ENCODE results near the gene MYT1. TPM values are rescaled to one million over a fixed set of nuclear protein-coding genes. Genes with fewer than 3 reads are reported as not detected.

Gene MYT1
- total and polyA plus RNA-seq, 2 of the 13 experiments (the other 11 are each of a cell fraction or from before 2014, with no cell fraction given), result 0.58 to 2.5 TPM

GRCh38 chr20:64150756-64151632 is 13.3 kb upstream of the MYT1 start:
- intact Hi-C loops (cut with micrococcal nuclease; ENCODE audit: unreplicated experiment) (no loop called here), in situ Hi-C loops (cut with HindIII; ENCODE audit: extremely low pct_ligation_motif_present, low pct_unique_long_range_greater_than_20kb) (no loop called here)
- peaks cover 2% of the 10 kb centered on the region for H3K9me3 ChIP-seq (ENCODE audit: low read length)
- DNase-seq (ENCODE audit: low spot score) (no peak), ATAC-seq (no peak), FAIRE-seq (no peak)
- ChIA-PET CTCF (ENCODE audit: low intra/inter-chr PET ratio, low total read pairs) (no interaction called here), POLR2A (no interaction called here)
- no peaks in the 10 kb centered on the region for H4K20me1 ChIP-seq (ENCODE audit: insufficient read depth, low read length)
- no peak overlapping the region for H3K9ac ChIP-seq (ENCODE audit: insufficient read depth, low read depth, low read length)
- BruUV-seq (replicated peaks), result no TSS peak
- no peak overlapping the region for H3K4me2 ChIP-seq (ENCODE audit: low read depth, low read length)
- no peaks in the 10 kb centered on the region for H3K79me2 ChIP-seq (ENCODE audit: insufficient read depth, low read length)
- H2AFZ ChIP-seq (ENCODE audit: low read length), result no peak overlapping the region
- H3K27me3 ChIP-seq (ENCODE audit: control insufficient read depth in 1 of 2, insufficient read depth in 2 of 2, low read length in 2 of 2), result peaks cover 15 to 40% of the 10 kb centered on the region in 2 experiments; a peak in 4 of 5 replicates
- H3K36me3 ChIP-seq (replicated peaks in 1 of 2; ENCODE audit: control insufficient read depth in 1 of 2, insufficient read depth in 2 of 2, low read length in 2 of 2), result no peaks in the 10 kb centered on the region
- no peak overlapping the region for H3K27ac ChIP-seq (ENCODE audit: extremely low read length, insufficient read depth, low read length)
- peaks cover 18% of the 10 kb centered on the region; the same call in 1 of the 2 replicates for H3K4me1 ChIP-seq (ENCODE audit: insufficient read depth, low read length)
- 40% methylated on average over 13 of the region's 13 CpGs for WGBS (ENCODE audit: low lambda C conversion rate)
- H3K4me3 ChIP-seq (replicated peaks in 1 of 3; ENCODE audit: insufficient read depth in 1 of 3, low read depth in 2 of 3, low read length in 3 of 3), result no peak overlapping the region
- TF ChIP-seq FOXM1 (CRISPR knock-in tag; IDR thresholded peaks at IDR 0.05) (no peak), TBP (CRISPR knock-in tag; IDR thresholded peaks at IDR 0.05) (no peak), ZBTB1 (CRISPR knock-in tag; IDR thresholded peaks at IDR 0.05; ENCODE audit: borderline replicate concordance) (no peak), SRSF9 (IDR thresholded peaks at IDR 0.05; ENCODE audit: borderline replicate concordance, insufficient read depth, low read depth, low read length, poor library complexity, severe bottlenecking) (no peak), ZNF607 (CRISPR knock-in tag; IDR thresholded peaks at IDR 0.05; ENCODE audit: borderline replicate concordance) (no peak), SSRP1 (CRISPR knock-in tag; IDR thresholded peaks at IDR 0.05) (no peak)

All from HepG2 (cell line).